HepG2 (cell line): ENCODE measurements around the gene TRERF1. TPM values are rescaled to one million over a fixed set of nuclear protein-coding genes. Genes with fewer than 3 reads are reported as not detected.

ENCODE experiments used
- BCL6 ChIP-seq: IDR thresholded peaks from 2 replicates; pipeline ENCODE4 v1.6.1; 2016; ENCODE audit warnings: missing genetic modification reagents, missing compliant biosample characterization
- DPF2 ChIP-seq: sonication (generic); formaldehyde crosslinking; IDR thresholded peaks from 2 replicates; pipeline ENCODE4 v1.4.0; 2020; ENCODE audit warnings: mild to moderate bottlenecking, low read depth, missing genetic modification reagents, borderline replicate concordance
- ELF4 ChIP-seq: sonication (generic); formaldehyde crosslinking; IDR thresholded peaks from 2 replicates; pipeline ENCODE4 v1.5.0; 2020; ENCODE audit warnings: missing genetic modification reagents, mild to moderate bottlenecking, moderate library complexity, borderline replicate concordance
- ETV5 ChIP-seq: IDR thresholded peaks from 2 replicates; pipeline ENCODE4 v1.6.1; 2018; ENCODE audit warnings: missing biosample characterization, missing genetic modification reagents, inconsistent platforms, borderline replicate concordance
- FOXK2 ChIP-seq: fragments of 450-650 bp; IDR thresholded peaks from 2 replicates; pipeline ENCODE4 v1.6.1; 2016
- GFI1 ChIP-seq: sonication (generic); formaldehyde crosslinking; IDR thresholded peaks from 2 replicates; pipeline ENCODE4 v1.5.0; 2020; ENCODE audit warnings: missing genetic modification reagents, mild to moderate bottlenecking, borderline replicate concordance
- MLX ChIP-seq: IDR thresholded peaks from 2 replicates; pipeline ENCODE4 v1.6.1; 2016
- NFKB2 ChIP-seq: sonication (generic); formaldehyde crosslinking; IDR thresholded peaks from 2 replicates; pipeline ENCODE4 v1.4.0; 2020; ENCODE audit warnings: missing genetic modification reagents, borderline replicate concordance
- PAWR ChIP-seq: sonication (generic); formaldehyde crosslinking; IDR thresholded peaks from 2 replicates; pipeline ENCODE4 v1.4.0; 2020; ENCODE audit warnings: missing genetic modification reagents, mild to moderate bottlenecking, borderline replicate concordance
- RARA ChIP-seq: IDR thresholded peaks from 2 replicates; pipeline ENCODE4 v1.6.1; 2016; ENCODE audit warnings: missing genetic modification reagents, missing compliant biosample characterization
- RBFOX2 ChIP-seq: fragments of 200-400 bp; formaldehyde crosslinking; IDR thresholded peaks from 2 replicates; pipeline ENCODE4 v1.6.1; 2017; ENCODE audit warnings: low read depth, mild to moderate bottlenecking, low read length
- SRSF4 ChIP-seq: fragments of 200-400 bp; formaldehyde crosslinking; IDR thresholded peaks from one replicate; pipeline ENCODE4 v1.6.1; 2018; ENCODE audit warnings: mild to moderate bottlenecking, low read depth, low read length, moderate library complexity; ENCODE audit not compliant: poor library complexity, severe bottlenecking
- SYNCRIP ChIP-seq: fragments of 200-400 bp; formaldehyde crosslinking; IDR thresholded peaks from 2 replicates; pipeline ENCODE4 v1.6.1; 2018; ENCODE audit warnings: mild to moderate bottlenecking, low read depth, low read length; ENCODE audit not compliant: insufficient read depth
- TCF12 ChIP-seq, 2 experiments: fragments of 450-650 bp in 1 of 2; sonication (generic) in 1 of 2; formaldehyde crosslinking in 1 of 2; IDR thresholded peaks; 2 replicates each; pipeline versions ENCODE4 v1.6.1 to v1.8.0; 2017 to 2022; ENCODE audit warnings: antibody characterized with exemption in 1 of 2, mild to moderate bottlenecking in 1 of 2, missing genetic modification reagents in 1 of 2, moderate library complexity in 1 of 2
- ZBED4 ChIP-seq: sonication (generic); formaldehyde crosslinking; IDR thresholded peaks from 2 replicates; pipeline ENCODE4 v1.4.0; 2020; ENCODE audit warnings: missing genetic modification reagents, borderline replicate concordance
- ZBTB1 ChIP-seq: sonication (generic); formaldehyde crosslinking; IDR thresholded peaks from 2 replicates; pipeline ENCODE4 v1.4.0; 2020; ENCODE audit warnings: missing genetic modification reagents, borderline replicate concordance
- ZIK1 ChIP-seq: sonication (generic); formaldehyde crosslinking; IDR thresholded peaks from 2 replicates; pipeline ENCODE4 v1.5.0; 2020; ENCODE audit warnings: mild to moderate bottlenecking, low read depth, missing genetic modification reagents, borderline replicate concordance
- ZNF251 ChIP-seq: sonication (generic); formaldehyde crosslinking; IDR thresholded peaks from 2 replicates; pipeline ENCODE4 v1.9.0; 2021; ENCODE audit warnings: mild to moderate bottlenecking, missing genetic modification reagents
- ZNF567 ChIP-seq: sonication (generic); formaldehyde crosslinking; IDR thresholded peaks from 2 replicates; pipeline ENCODE4 v1.8.1; 2023; ENCODE audit warnings: mild to moderate bottlenecking, missing genetic modification reagents, borderline replicate concordance
- ZNF598 ChIP-seq: sonication (generic); formaldehyde crosslinking; IDR thresholded peaks from 2 replicates; pipeline ENCODE4 v1.5.1; 2020; ENCODE audit warnings: mild to moderate bottlenecking, missing genetic modification reagents, borderline replicate concordance
- ZNF737 ChIP-seq: sonication (generic); formaldehyde crosslinking; IDR thresholded peaks from 2 replicates; pipeline ENCODE4 v1.5.0; 2020; ENCODE audit warnings: missing genetic modification reagents, mild to moderate bottlenecking, borderline replicate concordance
- ZNF766 ChIP-seq: sonication (generic); formaldehyde crosslinking; IDR thresholded peaks from 2 replicates; pipeline ENCODE4 v1.5.0; 2020; ENCODE audit warnings: missing genetic modification reagents, borderline replicate concordance
- ZNF879 ChIP-seq: sonication (generic); formaldehyde crosslinking; IDR thresholded peaks from 2 replicates; pipeline ENCODE4 v1.8.1; 2023; ENCODE audit warnings: missing genetic modification reagents
- polyA plus RNA-seq, 8 experiments: library from polyadenylated mRNA; depleted of rRNA in 3 of 8; stranded (reverse) in 7 of 8; unstranded in 1 of 8; fragments of >200 nt; fragmentation: Illumina TruSeq in 4 of 8; extraction: Trizol in 4 of 8; gene quantifications; 2 replicates each; pipeline versions ENCODE4 v1.2.1 to v1.2.3, GENCODE V29; 2011 to 2016; ENCODE audit warnings: low read depth in 4 of 8, missing spikeins in 1 of 8, mixed read lengths in 1 of 8; ENCODE audit not compliant: insufficient read depth in 1 of 8
- total RNA-seq, 5 experiments: library from RNA; depleted of rRNA; stranded (reverse); fragments of >200 nt; fragmentation: Illumina TruSeq; extraction: Trizol; gene quantifications; 2 replicates each; pipeline ENCODE4 v1.2.3, GENCODE V29; 2016; ENCODE audit warnings: low read depth in 1 of 5

The TRERF1 gene
- total and polyA plus RNA-seq, 2 of the 13 experiments (the other 11 are each of a cell fraction or from before 2014, with no cell fraction given) = 0.02 TPM; not detected in 1

- TF ChIP-seq ZBED4 = no peak
- TF ChIP-seq NFKB2 (CRISPR knock-in tag) = peak; percentile 67; the same call in 1 of the 2 replicates
- TF ChIP-seq ZNF737 = no peak
- TF ChIP-seq GFI1 (CRISPR knock-in tag) = peak; percentile 65
- TF ChIP-seq ZBTB1 = no peak
- TF ChIP-seq ZIK1 (CRISPR knock-in tag) = no peak
- TF ChIP-seq MLX (CRISPR knock-in tag) = no peak; the same call in 1 of the 2 replicates
- TF ChIP-seq SRSF4 = no peak
- TF ChIP-seq FOXK2 = no peak
- peak; percentile 63; the same call in 1 of the 2 replicates for TF ChIP-seq ZNF598 (CRISPR knock-in tag)
- TF ChIP-seq PAWR (CRISPR knock-in tag) = no peak
- no peak for TF ChIP-seq ZNF567 (CRISPR knock-in tag)
- TF ChIP-seq ZNF766 = peak; percentile 90; the same call in 1 of the 2 replicates
- TF ChIP-seq TCF12 (IDR thresholded peaks at IDR 0.05) = no peak
- TF ChIP-seq TCF12 (CRISPR knock-in tag; IDR thresholded peaks at IDR 0.05) = no peak; the same call in 1 of the 2 replicates
- no peak for TF ChIP-seq DPF2
- TF ChIP-seq ZNF251 (CRISPR knock-in tag) = no peak
- no peak for TF ChIP-seq SYNCRIP
- no peak for TF ChIP-seq ELF4 (CRISPR knock-in tag)
- TF ChIP-seq ZNF879 (CRISPR knock-in tag) = no peak
- TF ChIP-seq RARA = no peak
- TF ChIP-seq RBFOX2 = peak; percentile 85
- peak; percentile 75 for TF ChIP-seq ETV5 (CRISPR knock-in tag)
- TF ChIP-seq BCL6 (CRISPR knock-in tag) = peak; percentile 53
These were observed 234.0 kb downstream of the TRERF1 start, which contains the start of gene MRPS10 (continued) for GRCh38 chr6:42217519-42218367.
